AG04449 (cell line): Measurements from ENCODE around the gene CDC42BPB.

Experiments
- CTCF ChIA-PET: fragments of 350-600 bp; formaldehyde crosslinking; extraction: SDS; loops from one replicate; lab custom pipeline; 2021; ENCODE audit warnings: antibody characterized with exemption; lab: Yijun Ruan, JAX
- POLR2A ChIA-PET: fragments of 400-600, 350-600 bp; formaldehyde crosslinking; extraction: SDS; loops from one replicate; lab custom pipeline; 2020; ENCODE audit warnings: antibody characterized with exemption, inconsistent platforms; lab: Yijun Ruan, JAX
- DNase-seq: peaks from one replicate; pipeline ENCODE4 v3.0.0-alpha.2; 2010; ENCODE audit warnings: low read depth, low spot score
- H3K4me3 ChIP-seq: 2 replicates; pipeline ENCODE4 v1.5.1; 2011; ENCODE audit warnings: low read depth, mild to moderate bottlenecking, control low read depth, low read length
- CTCF ChIP-seq: IDR thresholded peaks from one replicate; pipeline ENCODE4 v1.5.1; 2011; ENCODE audit warnings: mild to moderate bottlenecking, moderate library complexity, low read length, control low read depth, inconsistent platforms; ENCODE audit not compliant: insufficient read depth; ENCODE audit errors: missing control alignments

CDC42BPB gene

GRCh38 chr14:103099733-103100280 lies 42.5 kb upstream of the CDC42BPB start:
- CTCF ChIA-PET: interaction anchor here (0.8 to 9.9 kb wide), 4 partner anchors 9 to 192 kb away, joined by 3 to 171 read pairs (median 4); no protein-coding TSS in a partner anchor
- no peak for DNase-seq
- TF ChIP-seq CTCF: no peak
- POLR2A ChIA-PET: interaction anchor here (0.6 kb wide), 1 partner anchor 124 kb away, joined by 4 read pairs; no protein-coding TSS in a partner anchor
- no peak overlapping the region for H3K4me3 ChIP-seq

- no peak for TF ChIP-seq CTCF
- CTCF ChIA-PET: interaction anchor here (0.8 to 9.9 kb wide), 4 partner anchors 10 to 192 kb away, joined by 3 to 171 read pairs (median 4); no protein-coding TSS in a partner anchor
- POLR2A ChIA-PET: interaction anchor here (0.6 kb wide), 1 partner anchor 125 kb away, joined by 4 read pairs; no protein-coding TSS in a partner anchor
- no peak overlapping the region for H3K4me3 ChIP-seq
- DNase-seq: no peak
These were observed 41.9 kb upstream of the CDC42BPB start for GRCh38 chr14:103099081-103099732.

- POLR2A ChIA-PET: no interaction called here
- no peak overlapping the region for H3K4me3 ChIP-seq
- CTCF ChIA-PET: interaction anchor here (0.8 to 9.9 kb wide), 3 partner anchors 10 to 193 kb away, joined by 3 to 171 read pairs (median 4); no protein-coding TSS in a partner anchor
- no peak for TF ChIP-seq CTCF
- no peak for DNase-seq
These were observed 40.9 kb upstream of the CDC42BPB start for GRCh38 chr14:103097994-103098957.

- ChIA-PET CTCF (interaction anchor here (0.8 to 9.9 kb wide), 5 partner anchors 8 to 195 kb away, joined by 3 to 171 read pairs (median 5); no protein-coding TSS in a partner anchor), POLR2A (no interaction called here)
- no peak for TF ChIP-seq CTCF
- no peak overlapping the region for H3K4me3 ChIP-seq
- DNase-seq: no peak
These were observed 40.1 kb upstream of the CDC42BPB start for GRCh38 chr14:103097244-103097993.

GRCh38 chr14:103096387-103096786 lies 39.0 kb upstream of the CDC42BPB start:
- TF ChIP-seq CTCF: no peak
- H3K4me3 ChIP-seq: no peak overlapping the region
- DNase-seq: no peak
- CTCF ChIA-PET: interaction anchor here (0.7 to 3.9 kb wide), 7 partner anchors 9 to 196 kb away, joined by 3 to 44 read pairs (median 5); no protein-coding TSS in a partner anchor
- POLR2A ChIA-PET: no interaction called here
